HEK293T (cell line): ENCODE measurements around the gene SUCNR1.

Experiments
- BHLHE40 ChIP-seq: fragments of 450-650 bp; IDR thresholded peaks from 2 replicates; pipeline ENCODE4 v1.6.1; 2016; ENCODE audit warnings: mild to moderate bottlenecking, moderate library complexity, borderline replicate concordance
- ELF4 ChIP-seq: fragments of 450-650 bp; IDR thresholded peaks from 2 replicates; pipeline ENCODE4 v1.6.1; 2017; ENCODE audit warnings: antibody characterized with exemption
- FOXA1 ChIP-seq: fragments of 450-650 bp; IDR thresholded peaks from 2 replicates; pipeline ENCODE4 v1.6.1; 2016; ENCODE audit warnings: mild to moderate bottlenecking
- HDGF ChIP-seq: fragments of 450-650 bp; IDR thresholded peaks from 2 replicates; pipeline ENCODE4 v1.6.1; 2017; ENCODE audit warnings: antibody characterized with exemption, borderline replicate concordance
- SUZ12 ChIP-seq: fragments of 450-650 bp; IDR thresholded peaks from 2 replicates; pipeline ENCODE4 v1.6.1; 2016; ENCODE audit warnings: mild to moderate bottlenecking
- TARDBP ChIP-seq: fragments of 450-650 bp; IDR thresholded peaks from 2 replicates; pipeline ENCODE4 v1.6.1; 2016
- ZNF384 ChIP-seq: fragments of 450-650 bp; IDR thresholded peaks from 2 replicates; pipeline ENCODE4 v1.6.1; 2016

DNA sequence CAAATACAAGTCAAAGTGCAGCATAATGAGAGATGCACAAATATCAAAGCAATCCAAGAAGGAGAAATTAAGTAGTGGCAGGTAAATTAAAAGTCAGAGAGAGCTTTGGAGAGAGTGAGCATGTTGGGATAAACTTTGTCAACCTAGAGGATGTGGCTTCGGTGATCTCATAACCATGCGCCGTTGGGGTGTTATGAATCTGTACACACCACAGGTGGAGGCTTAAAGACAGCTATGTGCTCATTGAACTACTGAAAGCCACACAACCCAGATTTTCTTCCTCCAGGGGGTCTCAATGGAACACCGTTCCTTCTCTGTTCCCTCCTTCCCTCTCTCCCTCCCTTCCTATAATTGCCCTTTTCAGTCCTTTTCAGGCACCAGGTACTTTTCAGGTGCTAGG lies 52.0 kb downstream of the SUCNR1 start:
- TF ChIP-seq SUZ12 (no peak), BHLHE40 (no peak), ELF4 (no peak), HDGF (no peak), ZNF384 (no peak), FOXA1 (no peak), TARDBP (no peak)
